NCI-H2081 (cell line): Measurements from ENCODE around the gene PLPP3.
"Not testable (repeated sequence)": the region's sequence is repeated elsewhere in the genome, so short reads cannot be mapped to it uniquely, and the experiment has no call there.

ENCODE experiments used
- DNase-seq, 2 experiments: peaks; one replicate each; lab custom pipeline; 2025; lab: John Stamatoyannopoulos, UW

PLPP3 gene

DNA sequence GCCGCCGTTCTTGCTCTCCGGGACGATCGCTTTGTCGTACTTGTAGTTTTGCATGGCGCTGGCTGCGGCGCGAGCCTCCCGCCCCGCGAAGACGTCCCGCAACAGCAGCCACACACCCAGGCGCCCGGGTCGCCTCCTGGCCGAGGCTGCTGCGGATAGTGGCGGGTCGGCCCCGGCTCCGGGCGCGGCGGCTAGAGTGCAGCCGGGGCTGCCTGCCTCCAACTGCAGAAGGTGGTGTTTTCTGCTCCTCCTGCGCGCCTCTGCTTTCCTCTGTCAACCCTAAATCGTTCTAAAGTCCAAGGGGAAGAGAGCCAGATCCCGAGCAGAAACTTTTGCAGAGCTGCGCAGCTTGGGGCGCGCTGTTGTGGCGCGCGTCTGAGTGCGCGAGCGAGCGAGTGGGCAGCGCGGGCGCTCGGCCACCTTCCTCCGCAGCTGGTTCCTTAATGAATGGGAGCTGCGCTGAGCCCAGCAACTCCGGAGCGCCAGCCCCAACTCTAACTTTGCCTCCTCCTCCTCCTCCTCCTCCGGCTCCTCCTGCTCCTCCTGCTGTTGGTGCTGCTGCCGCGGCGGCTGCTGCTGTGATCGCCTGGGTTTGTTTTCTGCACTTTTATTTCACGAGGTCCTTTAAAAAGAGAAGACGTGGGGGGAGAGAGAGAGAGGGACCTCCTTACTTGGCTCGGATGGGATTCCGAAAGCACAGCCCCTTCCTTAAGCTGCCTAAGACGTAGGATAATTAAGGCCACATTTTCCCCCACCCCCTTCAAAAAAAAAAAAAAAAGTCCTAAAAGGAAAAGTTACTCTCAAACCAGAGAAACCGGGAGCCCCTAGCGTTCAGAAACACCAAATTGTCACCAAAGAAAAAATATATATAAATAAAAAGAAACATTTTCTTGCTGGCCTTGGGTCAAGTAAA lies at the start of gene PLPP3:
PLPP3 (minus strand) TSS at position 601 of the 913 bp plus-strand sequence; CDS start at position 54, 547 bp downstream.
- peak; percentile 18 to 23 for DNase-seq

DNA sequence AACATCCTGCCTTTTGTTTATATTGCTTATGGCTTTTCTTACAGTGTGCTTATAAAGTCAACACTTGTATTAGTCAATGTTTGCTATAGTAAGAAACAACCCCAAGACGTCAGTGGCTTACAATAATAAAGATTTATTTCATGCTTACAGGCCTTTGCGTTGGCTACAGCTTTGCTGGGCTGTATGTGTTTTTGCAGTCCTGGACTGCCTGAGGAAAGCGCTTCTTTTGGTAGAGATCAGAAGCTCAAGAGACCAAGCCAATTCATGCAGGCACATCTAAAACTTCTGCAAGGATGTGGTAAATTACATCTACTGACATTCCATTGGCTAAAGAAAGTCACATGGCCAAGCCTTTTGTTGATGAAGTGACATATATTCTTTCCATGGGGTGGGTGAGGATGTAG lies 48.3 kb upstream of the PLPP3 start:
- peak in 1 of 2 experiments; percentile 3 for DNase-seq

DNA sequence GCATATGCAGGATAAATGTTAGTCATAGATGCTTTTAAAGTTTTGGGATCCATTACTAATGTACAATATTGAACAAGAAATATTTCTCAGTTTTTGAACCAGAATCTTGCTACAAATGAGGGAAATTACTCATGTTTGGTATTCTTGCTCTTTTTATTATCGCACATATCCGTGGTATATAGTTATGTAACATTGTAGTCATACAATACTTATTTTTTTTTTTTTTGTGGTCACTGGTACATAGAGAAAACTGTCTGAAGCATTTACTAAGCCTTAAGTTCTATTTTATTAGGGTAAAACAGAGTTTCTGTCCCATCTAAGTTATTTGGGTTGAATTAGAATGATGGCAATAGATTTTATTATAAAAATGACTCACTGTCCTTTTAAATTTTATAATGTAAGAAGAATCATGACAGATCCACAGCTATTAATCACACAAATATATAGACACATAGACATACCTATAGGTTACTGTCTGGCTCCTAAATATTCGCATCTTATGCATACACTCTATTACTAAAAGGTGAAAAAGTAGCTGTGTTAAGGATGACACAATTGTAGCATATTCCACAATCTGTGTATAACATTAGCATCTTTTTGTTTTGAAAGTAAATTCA lies 47.8 kb upstream of the PLPP3 start:
- DNase-seq, result no peak

DNA sequence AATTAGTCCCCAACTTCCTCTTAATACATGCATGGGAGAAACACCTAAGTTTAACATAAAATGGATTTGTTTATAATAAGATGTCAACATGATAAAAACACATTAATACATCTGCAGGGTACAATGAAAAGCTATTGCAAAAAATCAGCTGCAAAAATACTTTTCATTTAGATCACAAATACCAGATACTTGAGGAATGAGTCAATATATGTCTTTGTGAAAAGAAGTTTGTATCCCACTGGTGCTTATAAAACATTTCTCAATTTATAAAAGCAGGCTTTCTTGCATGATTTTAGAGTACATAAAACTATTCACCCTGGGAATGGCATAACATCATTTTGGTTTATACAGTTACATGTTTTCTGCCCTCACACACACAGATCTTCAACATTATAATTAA lies 47.2 kb upstream of the PLPP3 start:
- no peak for DNase-seq

DNA sequence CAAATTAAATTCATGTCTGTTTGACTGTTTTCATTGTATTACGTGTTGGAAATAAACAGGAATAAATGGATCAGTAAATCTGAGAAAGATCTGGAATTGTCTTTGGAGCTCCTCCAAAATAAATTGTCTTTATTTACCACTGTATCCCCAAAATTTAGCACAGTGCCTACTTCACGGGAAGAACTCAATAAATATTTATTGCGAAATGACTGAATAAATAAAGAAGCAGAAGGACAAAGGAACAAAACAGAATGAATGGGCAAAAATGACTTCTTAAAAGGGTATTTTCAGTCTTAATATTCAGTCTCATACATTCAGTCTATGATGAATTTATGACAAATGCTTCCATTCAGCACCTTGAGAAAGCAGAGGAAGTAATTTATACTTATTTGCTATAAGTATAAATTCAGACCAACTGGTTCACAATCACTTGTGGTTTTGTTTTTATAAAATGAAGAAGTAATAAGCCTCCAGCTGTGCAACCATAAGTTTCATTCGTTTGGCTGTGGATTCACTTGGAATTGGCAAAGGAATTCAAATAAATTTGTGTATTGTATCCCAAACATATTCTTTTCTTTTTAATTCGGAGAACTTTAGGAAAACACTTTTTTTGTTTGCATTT lies 46.6 kb upstream of the PLPP3 start:
- no peak for DNase-seq

DNA sequence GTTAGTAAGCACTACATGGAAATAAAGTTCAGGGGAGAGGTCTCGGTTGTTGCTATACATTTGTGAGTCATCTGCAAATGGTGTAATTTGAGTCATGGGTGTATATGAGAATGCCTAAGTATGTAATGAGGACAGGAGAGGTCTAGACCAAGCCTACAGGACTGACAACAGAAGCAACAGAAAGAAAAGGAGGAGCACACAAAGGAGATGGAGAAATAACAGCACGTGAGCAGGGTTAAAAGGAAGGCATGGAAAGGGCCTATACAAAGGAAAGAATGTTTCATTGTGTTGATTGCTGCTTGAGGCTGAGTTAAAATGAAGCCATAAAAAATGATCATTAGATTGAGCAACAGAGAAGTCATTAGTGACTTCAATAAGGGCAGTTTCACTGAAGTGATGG lies 37.8 kb upstream of the PLPP3 start:
- DNase-seq, result no peak

DNA sequence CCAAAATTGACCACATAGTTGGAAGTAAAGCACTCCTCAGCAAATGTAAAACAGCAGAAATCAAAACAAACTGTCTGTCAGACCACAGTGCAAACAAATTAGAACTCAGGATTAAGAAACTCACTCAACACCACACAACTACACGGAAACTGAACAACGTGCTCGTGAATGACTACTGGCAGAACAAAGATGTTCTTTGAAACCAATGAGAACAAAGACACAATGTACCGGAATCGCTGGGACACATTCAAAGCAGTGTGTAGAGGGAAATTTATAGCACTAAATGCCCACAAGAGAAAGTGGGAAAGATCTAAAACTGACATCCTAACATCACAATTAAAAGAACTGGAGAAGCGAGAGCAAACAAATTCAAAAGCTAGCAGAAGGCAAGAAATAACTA lies 31.4 kb upstream of the PLPP3 start:
- not testable (repeated sequence) for DNase-seq

DNA sequence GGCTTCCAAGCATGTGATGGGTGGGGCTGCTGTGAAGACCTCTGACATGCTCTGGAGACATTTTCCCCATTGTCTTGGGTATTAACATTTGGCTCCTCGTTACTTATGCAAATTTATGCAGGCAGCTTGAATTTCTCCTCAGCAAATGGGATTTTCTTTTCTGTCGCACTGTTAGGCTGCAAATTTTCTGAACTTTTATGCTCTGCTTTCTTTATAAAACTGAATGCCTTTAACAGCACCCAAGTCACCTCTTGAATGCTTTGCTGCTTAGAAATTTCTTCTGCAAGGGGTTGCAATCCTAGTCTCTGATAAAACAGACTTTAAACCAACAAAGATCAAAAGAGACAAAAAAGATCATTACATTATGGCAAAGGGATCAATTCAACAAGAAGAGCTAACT lies 30.7 kb upstream of the PLPP3 start:
- DNase-seq, result not testable (repeated sequence)

DNA sequence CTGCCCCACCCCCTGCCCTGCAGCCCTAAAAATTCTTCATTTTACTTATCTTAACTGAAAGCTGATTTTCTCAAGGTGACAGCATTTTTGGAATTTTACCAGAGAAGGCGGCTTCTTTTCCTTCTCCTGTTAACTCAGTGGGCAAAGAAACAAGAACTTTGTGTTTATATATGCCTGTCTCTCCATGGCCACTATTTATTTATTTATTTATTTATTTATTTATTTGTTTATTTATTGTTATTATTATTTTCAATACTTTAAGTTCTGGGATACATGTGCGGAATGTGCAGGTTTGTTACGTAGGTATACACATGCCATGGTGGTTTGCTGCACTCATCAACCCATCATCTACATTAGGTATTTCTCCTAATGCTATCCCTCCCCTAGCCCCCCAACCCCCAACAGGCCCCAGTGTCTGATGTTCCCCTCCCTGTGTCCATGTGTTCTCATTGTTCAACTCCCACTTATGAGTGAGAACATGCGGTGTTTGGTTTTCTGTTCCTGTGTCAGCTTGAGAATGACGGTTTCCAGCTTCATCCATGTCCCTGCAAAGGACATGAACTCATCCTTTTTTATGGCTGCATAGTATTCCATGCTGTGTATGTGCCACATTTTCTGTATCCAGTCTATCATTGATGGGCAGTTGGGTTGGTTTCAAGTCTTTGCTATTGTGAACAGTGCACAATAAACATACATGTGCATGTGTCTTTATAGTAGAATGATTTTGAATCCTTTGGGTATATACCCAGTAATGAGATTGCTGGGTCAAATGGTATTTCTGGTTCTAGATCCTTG lies 16.2 kb upstream of the PLPP3 start:
- DNase-seq, result not testable (repeated sequence)

DNA sequence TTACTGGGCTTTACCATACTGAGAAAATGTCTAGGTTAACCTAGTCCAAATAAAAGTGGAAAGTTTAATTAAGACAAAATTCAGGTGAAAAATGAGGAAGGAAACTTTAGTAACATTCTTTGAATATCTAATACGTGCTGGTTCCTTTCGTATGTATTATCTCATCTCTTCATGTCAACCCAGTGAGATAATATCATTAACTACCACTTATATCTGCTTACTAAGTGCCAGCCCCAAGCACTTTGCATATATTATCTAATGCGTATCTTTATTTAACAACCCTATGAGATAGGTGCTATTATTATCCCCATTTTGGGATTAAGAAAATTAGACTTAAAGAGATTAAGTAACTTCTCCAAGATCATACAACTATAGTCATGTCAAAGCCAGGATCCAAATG lies 12.5 kb upstream of the PLPP3 start:
- DNase-seq, result no peak

DNA sequence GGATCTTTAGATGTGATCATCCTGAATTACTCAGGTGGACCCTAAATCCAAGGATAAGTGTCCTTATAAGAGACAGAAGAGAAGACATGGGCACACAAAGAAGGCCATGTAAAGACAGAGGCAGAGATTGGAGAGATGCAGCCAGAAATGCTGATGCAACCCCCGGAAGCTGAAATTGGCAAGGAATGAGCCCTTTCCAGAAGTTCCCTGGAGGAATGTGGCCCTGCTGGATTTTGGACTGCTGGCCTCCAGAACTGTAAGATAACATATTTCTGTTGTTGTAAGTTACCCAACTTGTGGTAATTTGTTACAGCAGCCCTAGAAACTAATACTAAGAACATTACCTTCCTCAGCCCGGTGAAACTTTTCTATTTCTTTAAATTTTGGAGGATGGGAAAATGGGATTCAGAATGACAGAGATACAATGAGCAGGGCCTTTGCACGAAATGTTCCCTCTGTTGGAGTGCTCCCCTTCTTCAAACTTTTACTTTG lies 11.2 kb upstream of the PLPP3 start:
- no peak for DNase-seq

DNA sequence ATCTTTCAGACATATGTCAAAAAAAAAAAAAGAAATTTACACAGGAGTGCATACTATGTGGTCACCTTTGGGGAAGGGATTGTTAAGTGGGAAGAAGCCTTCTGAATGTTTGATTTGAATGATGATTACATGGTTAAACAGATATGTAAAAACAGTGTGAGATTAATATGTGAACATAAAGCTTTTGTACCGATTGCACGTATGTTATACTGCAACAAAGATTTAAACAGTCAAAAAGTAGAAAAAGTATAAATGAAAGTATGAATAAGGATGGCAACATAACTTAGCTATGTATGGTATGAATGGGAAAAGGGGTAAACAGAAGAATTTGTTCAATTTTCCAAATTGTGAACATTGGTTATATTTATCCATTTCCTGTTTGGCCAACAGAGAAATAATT lies 10.0 kb upstream of the PLPP3 start:
- DNase-seq, result no peak

DNA sequence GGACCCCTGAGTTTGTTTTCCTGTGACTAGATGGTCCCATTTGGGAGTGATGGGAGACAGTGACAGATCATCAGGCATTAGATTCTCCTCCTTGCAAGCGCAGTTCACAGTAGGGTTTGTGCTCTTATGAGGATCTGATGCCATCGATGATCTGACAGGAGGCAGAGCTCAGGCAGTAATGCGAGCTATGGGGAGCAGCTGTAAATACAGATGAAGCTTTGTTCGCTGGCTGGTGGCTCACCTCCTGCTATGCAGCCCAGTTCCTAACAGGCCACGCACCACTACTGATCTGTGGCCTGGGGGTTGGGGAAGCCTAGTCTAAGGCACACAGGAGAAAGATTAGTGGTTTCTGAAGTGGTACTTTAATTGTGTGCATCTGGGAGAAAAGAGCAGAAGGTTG lies 7.1 kb upstream of the PLPP3 start:
- no peak for DNase-seq

DNA sequence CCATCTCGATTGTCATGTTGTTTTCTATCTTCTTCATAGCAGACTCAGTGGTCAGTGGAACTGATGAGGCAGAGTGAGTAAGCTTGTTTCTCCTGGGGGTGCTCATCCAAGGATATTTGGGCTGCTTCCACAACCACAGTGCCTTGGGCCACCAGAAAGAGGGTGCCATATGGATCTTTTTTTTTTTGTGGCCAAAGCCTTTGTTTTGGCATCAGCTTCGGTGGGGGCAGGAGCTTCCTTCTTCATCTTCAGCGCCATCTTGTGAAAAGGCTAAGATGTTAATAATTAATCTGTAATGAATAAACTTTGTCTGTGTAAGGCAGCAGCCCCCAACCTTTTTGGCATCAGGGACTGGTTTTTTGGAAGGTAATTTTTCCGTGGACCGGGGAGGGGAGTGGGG lies 6.6 kb upstream of the PLPP3 start:
- DNase-seq, result no peak

DNA sequence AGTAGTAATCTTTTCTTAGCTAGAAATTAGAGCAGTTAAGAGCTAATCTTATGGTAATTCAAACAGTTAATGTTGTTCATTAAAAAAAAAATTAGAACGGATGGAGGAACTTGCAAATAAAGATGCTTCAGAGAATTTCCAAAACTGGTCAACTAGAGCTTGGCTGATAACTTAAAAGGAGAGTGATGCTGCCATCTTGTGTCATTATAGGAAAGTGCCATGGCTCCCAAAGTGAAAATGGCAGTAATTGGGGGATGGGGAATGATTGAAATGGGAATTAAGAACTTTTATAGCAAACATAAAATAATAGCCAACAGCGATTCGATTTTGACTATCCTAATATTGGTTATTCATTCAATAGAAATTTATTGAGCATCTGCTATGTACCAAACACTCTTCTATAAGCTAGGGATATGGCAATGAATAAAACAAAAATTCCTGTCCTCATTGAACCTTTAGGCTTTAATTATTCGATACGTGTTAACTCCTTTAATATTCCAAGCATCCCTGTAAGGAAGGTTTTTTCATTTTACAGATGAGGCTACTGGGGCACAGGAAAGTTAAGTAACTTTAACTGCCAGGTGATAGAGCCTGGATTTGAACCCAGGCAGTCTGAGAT lies 5.7 kb upstream of the PLPP3 start:
- DNase-seq, result peak; percentile 38 to 65

DNA sequence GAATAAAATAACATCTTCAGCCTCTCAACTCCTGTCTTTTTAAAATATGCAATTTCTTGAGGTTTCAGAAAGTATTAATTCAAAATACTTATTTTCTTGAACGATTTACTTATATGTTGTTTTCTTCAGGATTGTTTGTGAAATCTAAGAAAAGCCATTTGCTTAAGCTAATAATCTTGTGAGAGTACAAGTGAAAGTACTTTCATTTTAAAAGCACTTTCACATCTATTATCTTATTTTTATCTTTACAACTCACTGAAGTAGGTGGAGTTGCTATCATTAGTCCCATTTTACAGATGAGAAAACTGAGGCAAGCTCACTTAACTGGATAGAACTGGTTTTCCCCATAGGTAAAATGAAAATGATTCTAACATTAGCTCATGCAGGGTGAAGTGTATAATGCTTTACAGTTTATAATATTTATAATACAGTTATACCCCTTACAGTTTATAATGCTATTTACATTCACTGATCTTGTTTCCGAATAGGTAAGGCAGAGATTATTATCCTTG lies 4.7 kb upstream of the PLPP3 start:
- no peak for DNase-seq

DNA sequence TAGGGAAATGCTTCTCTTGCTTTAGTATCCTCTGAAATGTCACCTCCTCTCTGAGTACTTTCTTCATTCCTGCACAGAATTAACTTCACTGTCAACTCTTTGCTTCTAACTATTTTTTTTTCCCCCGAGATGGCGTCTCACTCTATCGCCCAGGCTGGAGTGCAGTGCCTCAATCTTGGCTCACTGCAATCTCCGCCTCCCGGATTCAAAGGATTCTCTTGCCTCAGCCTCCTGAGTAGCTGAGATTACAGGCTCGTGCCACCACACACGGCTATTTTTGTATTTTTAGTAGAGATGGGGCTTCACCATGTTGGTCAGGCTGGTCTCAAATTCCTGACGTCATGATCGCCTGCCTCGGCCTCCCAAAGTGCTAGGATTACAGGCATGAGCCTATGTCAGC lies 1.4 kb upstream of the PLPP3 start:
- no peak for DNase-seq

DNA sequence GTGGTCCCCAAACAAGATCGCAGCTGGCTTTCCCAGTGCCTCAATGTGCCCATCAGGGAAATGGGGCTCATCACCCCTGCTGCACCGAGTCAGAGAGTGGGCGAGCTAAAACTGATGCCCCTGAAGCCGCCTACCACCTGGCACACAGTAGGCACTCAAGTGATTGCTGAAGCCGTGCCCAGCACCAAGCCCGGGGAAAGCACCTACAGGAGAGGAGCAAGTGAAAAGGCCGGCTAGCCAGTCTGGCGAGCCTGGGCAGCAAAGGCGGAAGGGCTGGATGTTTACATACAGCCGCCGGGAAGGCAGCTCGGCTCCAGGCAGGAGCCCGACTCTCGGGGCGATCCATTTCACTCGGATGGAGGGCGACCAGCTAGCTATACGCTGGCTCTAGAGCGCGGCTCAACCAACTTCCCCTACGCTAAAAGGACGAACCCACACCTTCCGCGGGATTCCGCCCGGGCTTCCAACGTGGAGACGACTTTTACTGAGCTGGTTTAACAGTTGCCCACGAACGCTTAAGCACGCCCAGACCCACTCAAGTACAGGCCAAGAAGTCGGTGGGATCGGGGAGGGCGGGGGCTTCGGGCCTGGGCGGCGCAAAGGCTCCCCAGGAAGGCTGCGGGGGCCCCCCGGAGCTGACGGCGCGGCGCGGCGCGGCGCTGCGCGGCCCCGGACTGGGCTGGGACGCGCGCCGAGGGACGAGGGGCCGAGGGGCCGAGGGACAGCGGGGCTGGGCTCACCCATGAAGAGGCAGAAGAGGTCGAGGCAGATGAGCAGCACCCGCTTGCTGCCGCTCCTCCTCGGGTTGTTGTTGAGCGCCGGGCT lies 1.0 kb downstream of the PLPP3 start:
- peak; percentile 53 to 55 for DNase-seq

DNA sequence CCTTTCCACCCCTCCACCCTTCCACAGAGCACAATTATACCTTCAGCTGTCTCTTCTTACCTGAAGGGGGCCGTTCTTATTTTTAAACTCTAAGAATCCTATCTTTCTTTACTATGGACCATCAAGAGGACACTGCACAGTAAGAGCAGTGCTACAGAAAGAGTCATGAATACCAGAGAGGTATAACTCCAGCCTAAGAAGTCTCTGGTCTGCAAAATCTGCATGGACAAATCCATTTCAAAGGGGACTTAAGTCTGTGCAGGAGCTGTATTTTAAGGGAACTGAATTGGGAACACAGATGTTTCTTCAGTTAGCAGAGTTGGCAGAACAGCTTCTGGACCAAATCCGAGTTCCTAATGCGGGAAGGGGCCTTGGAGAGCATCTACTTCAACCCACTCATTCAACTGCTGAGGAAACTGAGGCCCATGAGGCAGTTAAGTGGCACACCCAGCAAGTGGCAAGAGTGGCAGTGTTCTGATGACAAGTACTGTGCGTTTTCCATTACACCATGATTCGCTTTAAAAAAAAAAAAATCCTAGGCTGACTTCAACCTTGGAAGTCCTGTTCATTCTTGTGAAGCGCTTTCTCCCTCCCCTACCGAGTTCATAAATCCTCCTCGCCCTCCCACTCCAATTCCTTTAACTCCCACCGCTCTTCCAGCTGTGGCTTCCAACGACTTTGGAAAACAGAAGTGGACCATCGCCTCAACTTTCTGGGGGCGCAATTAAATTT lies 1.8 kb downstream of the PLPP3 start:
- DNase-seq, result no peak
